AG10803 (cell line): ENCODE data around the gene ACTRT2.

Source experiments
- DNase-seq: peaks from one replicate; pipeline ENCODE4 v3.0.0; 2010; ENCODE audit warnings: low read depth
- H3K4me3 ChIP-seq: 2 replicates; pipeline ENCODE4 v1.5.1; 2011; ENCODE audit warnings: mild to moderate bottlenecking, low read length, control low read depth
- TF ChIP-seq, protein P1 (sequence below): conservative IDR thresholded peaks from 2 replicates; pipeline ENCODE4 v1.5.1; 2011; ENCODE audit warnings: mild to moderate bottlenecking, low read length, control low read depth, inconsistent platforms

Gene ACTRT2

DNA sequence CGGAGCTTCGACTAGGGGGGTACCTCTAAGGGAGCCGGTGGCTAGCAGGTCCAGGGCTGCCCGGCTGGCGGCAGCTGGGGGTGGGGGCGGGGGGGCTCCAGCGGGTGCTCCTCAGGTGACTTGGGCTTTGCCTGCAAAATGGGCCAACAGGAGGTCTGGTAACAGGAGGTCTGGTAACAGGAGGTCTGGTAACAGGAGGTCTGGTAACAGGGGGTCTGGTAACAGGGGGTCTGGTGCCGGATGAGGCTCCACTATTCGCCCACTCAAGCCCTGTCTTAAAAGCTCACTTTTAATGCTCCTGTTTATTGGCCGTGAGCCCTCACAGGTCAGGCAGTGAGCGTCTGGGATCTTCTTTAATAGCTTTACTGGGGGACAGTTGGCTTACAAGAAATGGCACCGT lies 40.4 kb upstream of the ACTRT2 start:
- TF ChIP-seq, protein P1, sequence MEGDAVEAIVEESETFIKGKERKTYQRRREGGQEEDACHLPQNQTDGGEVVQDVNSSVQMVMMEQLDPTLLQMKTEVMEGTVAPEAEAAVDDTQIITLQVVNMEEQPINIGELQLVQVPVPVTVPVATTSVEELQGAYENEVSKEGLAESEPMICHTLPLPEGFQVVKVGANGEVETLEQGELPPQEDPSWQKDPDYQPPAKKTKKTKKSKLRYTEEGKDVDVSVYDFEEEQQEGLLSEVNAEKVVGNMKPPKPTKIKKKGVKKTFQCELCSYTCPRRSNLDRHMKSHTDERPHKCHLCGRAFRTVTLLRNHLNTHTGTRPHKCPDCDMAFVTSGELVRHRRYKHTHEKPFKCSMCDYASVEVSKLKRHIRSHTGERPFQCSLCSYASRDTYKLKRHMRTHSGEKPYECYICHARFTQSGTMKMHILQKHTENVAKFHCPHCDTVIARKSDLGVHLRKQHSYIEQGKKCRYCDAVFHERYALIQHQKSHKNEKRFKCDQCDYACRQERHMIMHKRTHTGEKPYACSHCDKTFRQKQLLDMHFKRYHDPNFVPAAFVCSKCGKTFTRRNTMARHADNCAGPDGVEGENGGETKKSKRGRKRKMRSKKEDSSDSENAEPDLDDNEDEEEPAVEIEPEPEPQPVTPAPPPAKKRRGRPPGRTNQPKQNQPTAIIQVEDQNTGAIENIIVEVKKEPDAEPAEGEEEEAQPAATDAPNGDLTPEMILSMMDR: no peak
- DNase-seq: no peak
- no peak overlapping the region for H3K4me3 ChIP-seq

DNA sequence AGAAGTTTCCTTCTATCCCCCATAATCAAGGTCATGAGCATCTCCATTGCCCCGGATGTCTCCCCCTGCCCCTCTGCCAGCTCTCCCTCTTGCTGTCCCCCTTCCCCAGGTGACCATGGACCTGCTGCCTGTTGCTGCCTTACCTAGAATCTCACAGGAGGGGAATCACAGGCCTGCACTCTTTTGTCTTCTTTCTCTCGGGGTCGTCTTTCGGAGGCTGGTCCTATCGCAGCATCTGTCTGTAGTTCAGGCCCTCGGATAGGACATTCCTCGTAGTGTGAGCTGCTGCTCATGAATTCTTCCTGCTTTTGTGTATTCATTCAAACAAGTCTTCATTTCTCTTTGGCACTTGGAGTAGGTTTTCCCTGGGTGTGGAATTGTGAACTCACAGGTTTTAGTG lies 39.9 kb upstream of the ACTRT2 start:
- H3K4me3 ChIP-seq: no peak overlapping the region
- no peak for DNase-seq
- TF ChIP-seq, protein P1: no peak

DNA sequence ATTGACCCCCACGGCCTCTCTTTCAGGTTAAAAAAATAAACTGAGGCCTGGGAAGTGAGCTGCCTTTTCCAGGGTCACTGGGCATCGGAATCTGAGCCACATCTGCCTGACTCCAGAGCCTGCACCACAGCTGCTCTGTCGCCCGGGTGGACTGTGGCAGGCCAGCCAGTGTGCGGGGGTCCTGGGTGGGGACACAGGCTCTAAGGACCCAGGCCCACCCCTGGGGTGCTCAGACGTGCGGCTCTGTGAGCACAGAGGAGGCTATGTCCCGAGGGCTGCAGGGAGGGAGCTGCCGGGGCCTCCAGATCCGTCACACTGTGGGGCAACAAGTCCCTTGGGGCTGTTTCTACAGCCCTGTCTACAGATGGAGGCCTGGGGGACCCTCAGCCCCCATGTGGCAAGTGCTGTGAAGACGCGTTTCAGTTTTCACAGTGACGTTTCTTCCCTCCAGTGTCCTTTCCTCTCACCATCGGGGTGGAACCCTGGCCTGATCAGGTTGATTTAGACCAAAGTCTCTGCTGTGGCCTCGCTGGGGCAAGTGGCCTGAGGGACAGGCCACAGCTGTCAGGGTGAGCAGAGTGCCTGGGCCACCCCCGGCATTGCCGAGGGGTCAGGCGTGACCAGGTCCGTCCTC lies 39.2 kb upstream of the ACTRT2 start:
- TF ChIP-seq, protein P1: no peak
- no peak for DNase-seq
- no peak overlapping the region for H3K4me3 ChIP-seq

DNA sequence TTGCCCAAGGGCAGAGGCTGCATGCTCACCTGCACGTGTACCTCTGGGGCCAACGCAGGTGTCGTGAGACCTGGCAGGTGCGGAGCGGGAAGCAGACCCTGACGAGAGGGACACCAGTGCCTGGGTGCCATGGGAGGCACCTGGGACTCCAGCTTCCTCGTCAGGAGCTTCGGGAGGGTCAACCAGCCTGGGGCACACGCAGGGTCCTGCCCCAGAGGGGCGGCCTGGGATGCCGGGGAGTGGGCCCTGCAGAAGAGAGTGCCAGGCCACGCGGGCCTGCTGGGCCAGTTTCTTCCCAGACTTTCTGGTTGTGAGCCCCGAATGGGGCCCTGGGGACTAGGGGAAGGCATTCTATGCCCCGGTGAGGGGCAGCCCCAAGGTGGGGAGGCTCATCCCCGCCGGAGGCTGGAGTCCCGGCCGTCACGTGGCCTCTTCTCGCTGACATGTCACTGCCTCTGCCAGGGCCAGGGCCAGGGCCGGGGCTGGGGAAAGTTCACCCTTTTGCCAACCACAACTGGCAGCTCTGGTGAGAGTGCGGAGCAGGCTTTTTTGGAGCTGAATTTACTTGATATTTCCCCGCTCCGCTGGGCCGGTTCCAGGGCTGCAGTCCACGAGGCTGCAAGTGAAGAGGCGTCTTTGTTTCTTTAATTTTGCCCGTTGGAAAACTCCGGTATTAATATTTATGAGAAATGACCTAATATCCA lies 38.5 kb upstream of the ACTRT2 start:
- no peak overlapping the region for H3K4me3 ChIP-seq
- TF ChIP-seq, protein P1: no peak
- no peak for DNase-seq

DNA sequence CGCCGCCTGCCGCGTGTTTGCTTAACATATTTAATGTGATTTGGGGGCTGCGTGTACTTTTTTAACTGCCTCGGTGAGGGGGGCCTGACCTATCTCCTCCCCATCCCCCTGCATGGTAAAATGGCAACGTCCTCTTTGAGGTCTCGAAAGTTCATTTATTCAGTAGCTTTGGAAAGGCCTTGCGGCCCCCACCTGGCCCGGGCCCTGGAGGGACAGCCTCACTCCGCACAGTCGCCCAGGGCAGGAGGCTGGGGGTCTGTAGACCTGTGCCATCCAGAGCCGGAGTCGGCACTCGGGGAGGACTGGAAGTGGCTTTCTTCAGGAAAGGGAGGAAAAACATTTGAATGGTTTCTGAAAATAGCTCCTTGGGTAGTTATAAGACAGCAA lies 38.0 kb upstream of the ACTRT2 start:
- TF ChIP-seq, protein P1: no peak
- DNase-seq: no peak
- H3K4me3 ChIP-seq: no peak overlapping the region

DNA sequence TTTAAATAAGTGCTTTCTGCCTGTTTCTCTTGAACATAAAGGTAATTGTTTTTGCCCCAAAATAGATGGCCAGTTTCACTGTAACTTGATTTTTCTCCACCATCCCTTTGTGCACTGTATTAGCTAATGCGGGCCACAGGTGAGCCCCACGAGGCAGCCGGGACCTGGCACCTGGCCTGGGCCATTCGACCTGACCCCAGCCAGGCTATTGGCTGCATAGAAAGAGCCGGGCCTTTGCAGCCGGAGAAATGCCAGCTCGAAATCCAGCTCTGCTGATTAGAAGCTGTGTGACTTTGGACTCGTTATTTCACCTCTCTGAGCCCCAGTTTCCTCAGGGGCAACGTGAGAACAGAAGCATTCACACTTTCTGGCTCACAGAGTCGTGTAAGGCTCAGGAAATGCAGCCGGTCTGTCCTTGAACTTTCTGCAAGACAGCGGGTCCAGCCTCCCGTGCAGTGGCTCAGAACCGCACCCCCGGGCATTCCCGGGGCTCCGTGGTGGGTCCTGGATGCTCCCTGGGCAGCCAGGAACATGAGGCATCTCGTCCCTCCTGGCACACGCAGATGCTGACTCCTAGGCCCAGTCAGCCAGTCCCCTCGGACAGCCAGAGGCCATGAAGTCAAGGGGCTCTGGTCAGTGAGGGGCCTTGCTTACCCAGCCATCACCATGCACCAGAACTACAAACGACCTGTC lies 37.4 kb upstream of the ACTRT2 start:
- TF ChIP-seq, protein P1: no peak
- no peak overlapping the region for H3K4me3 ChIP-seq
- no peak for DNase-seq
